Activated CD8-positive, alpha-beta memory T cell treated with anti-CD3 and anti-CD28 coated beads for 24 hours (primary cell): ENCODE results near the gene SFXN2.
"Not testable (repeated sequence)": the region's sequence is repeated elsewhere in the genome, so short reads cannot be mapped to it uniquely, and the experiment has no call there.

Experiments used
- DNase-seq: peaks from one replicate; pipeline ENCODE4 v3.0.0-alpha.2; 2020

SFXN2 gene, protein sequence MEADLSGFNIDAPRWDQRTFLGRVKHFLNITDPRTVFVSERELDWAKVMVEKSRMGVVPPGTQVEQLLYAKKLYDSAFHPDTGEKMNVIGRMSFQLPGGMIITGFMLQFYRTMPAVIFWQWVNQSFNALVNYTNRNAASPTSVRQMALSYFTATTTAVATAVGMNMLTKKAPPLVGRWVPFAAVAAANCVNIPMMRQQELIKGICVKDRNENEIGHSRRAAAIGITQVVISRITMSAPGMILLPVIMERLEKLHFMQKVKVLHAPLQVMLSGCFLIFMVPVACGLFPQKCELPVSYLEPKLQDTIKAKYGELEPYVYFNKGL

GRCh38 chr10:102714621-102715455 is at the start of gene SFXN2:
Gene SFXN2, plus strand, starts transcription at chr10:102714636. Its CDS starts 12,001 bp downstream, at chr10:102726637.
- DNase-seq, result no peak

GRCh38 chr10:102665904-102666509 is 48.4 kb upstream of the SFXN2 start:
- no peak for DNase-seq

DNA sequence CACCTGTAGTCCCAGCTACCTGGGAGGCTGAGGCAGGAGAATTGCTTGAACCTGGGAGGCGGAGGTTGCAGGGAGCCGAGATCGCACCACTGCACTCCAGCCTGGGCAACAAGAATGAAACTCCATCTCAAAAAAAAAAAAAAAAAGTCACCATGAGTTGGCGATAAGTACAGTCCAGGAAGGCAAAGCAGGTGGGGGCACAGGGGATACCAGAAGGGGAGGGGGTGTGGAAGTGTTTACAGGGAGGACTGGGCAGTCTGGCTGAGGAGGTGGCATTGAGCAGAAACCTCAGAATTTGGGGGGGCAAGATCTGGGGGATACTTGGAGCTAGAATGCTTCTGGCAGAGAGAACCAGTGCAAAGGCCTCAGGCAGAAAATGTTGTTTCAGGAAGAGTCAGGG is 47.0 kb upstream of the SFXN2 start:
- DNase-seq, result not testable (repeated sequence)

DNA sequence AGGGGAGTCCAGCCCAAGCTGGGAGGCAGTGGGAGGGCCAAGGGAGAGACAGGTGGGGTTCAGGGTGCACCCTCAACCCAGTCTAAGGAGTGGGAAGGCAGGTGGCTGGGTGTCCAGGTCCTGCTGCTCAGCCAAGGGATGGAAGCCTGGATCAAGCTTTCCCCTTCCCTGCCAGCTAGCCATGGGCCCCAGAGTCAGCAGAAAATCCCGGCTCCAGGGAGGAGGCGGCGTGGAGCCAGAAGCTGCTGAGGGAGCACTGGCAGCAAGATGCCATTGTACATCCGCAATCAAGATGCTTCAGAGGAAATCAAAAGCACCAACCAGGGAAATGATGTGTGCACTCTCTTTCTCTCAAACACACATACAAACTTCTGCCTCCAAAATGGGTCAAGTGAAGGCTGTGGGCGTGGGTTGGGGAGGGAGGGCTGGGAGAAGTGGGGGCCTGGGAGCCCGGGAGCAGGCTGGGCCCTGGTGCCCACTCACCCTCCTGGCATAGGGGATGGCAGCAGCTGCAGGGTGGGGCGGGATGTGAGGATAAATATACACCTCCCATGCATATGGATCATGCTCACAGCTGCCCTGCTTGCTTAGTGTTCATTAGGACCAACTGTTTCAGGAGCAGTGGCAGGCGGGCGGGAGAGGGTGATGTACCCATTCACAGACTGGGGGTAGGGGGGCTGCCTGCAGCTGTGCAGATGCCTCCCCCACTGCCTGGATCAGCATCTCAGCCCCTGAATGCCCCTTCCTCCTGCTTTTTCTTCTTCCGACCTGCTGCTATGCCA is 45.9 kb upstream of the SFXN2 start:
- DNase-seq, result no peak

DNA sequence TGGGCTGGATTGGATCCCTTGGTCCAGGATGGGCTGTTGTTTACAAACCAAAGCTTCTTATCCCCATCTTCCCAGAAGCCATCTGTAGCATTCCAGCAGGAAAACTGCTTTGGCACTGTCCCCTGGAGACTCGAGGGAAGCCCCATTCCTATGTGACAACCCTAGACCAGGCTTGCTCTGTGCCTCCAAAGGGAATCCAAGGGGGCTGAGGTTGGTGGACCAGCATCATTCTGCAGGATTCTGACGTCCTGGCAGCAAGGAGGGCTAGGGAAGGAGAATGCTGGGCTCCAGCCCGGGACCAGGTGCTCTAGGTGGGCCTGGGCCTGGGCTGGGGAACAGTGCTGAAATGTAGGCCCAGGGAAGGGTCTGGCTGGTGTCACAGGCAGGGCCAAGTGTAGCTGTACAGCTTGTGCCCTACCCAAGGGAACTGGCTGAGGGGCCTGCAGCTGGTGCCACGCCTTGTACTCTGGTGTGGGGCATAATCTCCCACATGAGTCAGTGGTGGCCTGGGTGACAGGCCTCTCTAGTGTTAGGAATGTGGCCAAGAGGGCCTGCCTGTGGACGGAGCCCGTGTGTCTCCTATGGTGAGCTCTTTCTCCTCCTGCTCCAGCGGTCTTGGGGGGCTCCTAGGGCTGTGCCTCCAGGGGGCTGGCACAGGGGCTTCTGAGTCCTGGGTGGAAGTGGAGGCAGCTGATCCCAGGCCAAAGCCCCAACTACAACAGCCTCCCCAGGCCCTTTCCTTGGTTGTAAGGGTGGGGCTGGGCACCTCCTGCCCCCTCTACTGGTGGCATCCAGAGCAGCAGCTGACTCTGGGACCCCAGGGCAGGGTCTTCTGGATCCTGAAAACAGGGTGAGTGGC is 45.0 kb upstream of the SFXN2 start:
- DNase-seq, result no peak

DNA sequence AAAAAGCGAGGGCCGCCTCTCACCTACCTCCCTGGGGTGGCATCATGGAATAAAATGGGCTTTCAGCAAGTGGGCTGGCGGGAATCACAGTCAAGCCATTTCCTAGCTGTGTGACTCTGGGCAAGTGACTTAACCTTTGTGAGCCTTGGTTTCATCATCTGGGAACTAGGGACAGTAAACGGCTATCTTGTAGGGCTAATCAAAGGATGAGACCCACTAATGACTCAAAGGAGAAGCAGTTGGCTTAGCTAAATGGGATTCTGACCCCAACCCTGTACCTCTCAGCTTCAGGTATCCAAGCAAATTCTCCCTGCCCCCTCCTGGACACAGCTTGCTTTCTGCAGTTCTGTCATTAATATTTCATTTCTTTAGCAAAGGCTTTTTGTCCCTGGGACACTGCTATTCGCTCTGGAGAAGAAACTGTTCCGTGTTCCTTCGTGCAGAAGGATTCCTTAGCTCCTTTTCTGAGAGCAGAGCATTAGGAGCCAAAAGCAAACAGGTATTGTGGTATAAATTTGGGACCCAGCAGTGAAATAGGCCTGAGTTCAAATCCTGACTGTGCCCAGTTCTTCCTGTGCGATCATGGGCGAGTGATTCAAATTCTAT is 44.3 kb upstream of the SFXN2 start:
- DNase-seq, result no peak

DNA sequence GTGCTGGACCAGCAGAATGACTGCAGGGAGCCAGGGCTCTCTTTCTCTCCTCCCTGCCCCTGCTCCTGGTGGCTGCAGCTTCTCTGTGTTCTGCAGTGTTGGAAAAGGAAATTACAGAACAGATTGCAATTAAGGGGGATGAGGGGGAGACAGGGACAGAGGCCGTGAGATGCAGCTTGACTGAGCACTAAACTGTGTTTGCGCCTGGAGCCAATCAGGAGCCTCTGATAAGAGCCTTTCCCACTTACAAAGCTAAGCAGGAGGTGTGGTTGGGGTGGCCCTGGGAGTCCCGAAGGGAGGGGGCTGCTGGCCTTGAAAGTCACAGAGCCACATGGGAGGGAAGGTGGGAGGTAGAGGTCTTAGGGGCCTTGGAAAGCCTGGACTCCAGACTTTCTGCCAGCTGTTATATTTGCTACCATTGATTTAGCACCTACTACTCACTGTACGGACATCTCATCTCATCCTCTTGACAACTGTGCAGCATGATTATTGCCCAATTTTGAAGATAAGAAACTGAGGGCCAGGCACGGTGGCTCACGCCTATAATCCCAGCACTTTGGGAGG is 43.5 kb upstream of the SFXN2 start:
- DNase-seq, result no peak

GRCh38 chr10:102673236-102673818 is 41.1 kb upstream of the SFXN2 start:
- DNase-seq, result no peak

- peak; percentile 79 for DNase-seq
Observed at GRCh38 chr10:102673819-102674511, 40.5 kb upstream of the SFXN2 start.

DNA sequence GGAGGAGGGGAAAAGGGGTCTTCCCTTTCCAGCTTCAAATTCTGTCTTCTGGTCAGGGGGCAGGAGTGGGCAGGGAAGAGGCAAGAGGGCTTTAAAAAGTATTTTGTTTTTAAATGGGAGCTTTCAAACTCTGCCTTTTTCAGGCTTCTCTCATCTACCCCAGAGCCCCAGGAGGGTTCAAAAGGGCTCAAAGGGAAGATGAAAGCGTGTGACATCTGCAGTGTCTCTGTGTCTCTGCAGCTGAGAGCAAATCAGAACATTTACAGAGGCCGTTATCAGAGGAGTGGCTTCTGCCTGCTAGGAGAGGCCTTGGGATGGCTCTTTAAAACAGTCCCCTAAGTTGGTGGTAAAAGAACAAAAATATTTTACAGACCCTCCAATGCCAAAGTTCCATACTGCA is 39.9 kb upstream of the SFXN2 start:
- no peak for DNase-seq

- no peak for DNase-seq
Observed at GRCh38 chr10:102675011-102675665, 39.3 kb upstream of the SFXN2 start.

GRCh38 chr10:102675666-102676533 is 38.5 kb upstream of the SFXN2 start:
- no peak for DNase-seq

DNA sequence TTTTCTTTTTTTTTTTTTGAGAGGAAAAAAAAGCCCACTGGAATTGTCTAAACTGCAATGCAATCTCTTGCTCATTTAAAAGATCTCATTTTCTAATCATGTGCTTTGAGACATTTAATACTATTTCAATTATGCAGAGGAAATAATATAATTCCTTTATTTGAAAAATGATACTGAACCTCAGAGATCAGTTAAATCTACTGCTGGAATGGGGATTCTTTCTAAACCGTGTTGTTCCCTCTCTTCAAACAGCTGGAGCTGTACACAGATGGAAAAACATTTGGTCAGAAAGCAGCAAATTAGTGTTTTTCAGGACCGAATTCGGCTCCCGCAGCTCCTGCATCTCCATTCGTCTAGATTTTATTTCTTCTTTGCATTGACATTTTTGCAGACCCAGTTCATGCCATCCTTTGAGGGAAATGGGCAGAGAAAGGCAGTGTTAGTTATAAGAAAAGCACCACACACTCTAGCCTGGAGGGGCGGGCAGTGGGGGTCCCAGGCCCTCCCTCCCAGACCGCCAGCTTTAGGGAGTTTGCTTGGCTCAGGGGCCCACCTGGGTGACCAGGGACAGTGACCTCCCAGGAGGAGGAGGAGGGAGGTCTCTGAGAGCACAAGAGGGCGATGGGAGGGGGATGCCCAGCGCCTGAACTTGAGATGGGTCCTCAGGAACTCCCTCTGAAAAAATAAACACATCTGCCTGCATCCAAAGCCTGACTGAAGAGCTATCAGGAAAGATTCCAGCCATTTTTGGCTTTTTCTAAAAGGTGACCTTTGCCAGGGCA is 37.7 kb upstream of the SFXN2 start:
- DNase-seq, result no peak

DNA sequence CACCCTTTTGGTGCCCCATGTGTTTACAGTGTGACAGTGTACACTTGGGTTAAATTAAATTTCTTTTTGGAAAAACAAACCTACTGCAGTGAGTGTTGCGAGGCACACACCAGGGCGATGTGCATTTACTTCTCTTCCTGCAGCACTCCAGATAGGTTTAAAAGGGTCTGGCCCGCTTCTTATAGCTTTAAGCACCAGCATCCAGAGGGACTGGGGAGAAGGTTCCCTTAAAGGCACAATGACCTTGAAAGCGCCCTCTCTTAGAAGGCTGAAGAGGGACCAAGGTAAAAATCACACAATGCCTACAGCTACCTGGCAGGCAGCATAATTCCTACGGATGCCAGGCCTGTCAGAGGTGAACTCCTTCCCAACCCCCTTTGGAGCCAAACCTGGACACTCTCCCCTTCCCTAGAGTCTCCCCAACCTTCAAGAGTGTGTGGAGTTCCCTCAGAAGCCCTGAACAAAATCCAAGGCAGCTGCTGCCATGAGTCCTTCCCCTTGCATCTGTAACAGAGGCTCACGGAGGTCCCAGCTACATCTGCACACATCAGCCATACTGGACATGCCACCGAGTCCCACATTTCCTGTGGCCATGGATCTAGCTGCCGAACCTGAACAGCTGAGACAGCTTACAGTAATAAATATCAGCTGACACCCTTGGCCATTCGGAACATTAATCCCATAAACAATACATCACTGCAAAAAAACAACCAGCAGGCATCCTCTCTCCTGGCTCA is 36.9 kb upstream of the SFXN2 start:
- DNase-seq, result no peak

GRCh38 chr10:102678068-102678400 is 36.4 kb upstream of the SFXN2 start:
- no peak for DNase-seq

DNA sequence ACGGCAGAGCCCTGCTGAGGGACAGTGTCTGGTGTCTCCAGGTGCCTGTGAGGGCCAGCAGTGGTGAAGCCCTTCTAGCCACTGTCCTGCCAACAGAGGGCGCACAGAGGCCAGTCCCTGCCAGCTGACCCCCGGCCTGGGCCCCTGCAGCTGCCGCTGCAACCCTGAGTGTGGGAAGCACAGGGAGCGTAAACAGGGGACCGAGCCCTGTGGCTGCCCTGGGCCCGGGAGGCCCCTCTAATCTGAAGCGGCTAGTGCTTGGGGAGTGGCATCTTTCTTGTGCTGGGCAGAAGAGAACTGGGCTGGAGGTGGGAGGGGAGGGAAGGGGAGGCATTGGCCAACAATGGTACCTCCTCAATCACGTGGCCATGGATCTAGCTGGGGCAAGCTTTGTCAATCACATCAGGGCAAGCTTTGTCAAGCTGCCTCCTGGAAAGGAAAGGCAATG is 35.6 kb upstream of the SFXN2 start:
- DNase-seq, result no peak

- no peak for DNase-seq
Observed at GRCh38 chr10:102679596-102679995, 34.8 kb upstream of the SFXN2 start.
